ENCODE data around the gene OPRL1.
A peak's percentile ranks its signal among the peaks of the same experiment; 100 is the strongest.
"Not testable (repeated sequence)": the region's sequence is repeated elsewhere in the genome, so short reads cannot be mapped to it uniquely, and the experiment has no call there.

Gene OPRL1

DNA sequence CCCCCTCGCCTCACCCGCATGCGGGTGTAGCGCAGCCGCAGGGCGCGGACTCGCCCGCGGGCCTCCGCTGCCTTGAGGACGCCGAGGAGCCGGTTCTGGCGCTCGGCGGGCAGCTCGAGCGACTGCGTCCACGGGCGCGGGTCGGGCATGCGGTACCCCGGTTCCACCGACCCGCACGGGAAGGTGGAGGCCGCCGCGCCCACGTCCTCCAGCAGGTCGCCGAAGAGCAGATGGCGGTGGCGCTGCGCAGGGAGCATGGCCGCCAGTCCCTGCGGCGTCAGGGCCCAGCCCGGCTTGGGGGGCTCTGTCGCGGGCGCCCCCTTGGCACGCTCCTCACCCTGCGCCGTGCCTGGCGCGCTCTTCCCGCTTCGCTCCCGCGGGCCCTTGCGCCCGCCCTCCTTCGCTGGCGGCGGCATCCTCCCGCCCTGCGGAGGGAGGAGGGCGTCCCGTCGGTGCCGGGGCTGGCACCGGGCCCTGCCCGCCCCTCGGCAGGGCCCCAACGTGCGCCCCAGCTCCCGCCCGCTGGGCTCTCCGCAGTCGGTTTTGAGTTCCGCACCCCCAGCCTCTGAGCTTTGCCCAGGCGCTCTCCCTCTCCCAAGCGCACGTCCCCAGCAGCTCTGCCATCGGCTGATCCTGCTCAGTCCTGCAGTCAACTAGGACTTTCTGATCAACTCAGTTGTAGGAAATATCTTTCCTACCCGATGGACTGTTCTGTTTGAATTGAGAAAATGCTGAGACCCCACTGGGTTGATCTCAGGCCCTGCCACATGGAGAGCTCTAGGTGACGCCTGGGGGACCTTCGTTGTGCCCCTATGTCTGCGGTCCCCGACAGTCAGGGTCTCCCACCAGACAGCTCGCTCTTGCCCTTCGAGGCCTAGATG is 4.2 kb downstream of the OPRL1 start, which contains the start of gene LKAAEAR1:
LKAAEAR1 (minus strand) TSS at position 595 of the 881 bp plus-strand sequence; CDS start at position 416, 179 bp downstream.
- peaks cover 6% of the 10 kb centered on the region; the same call in 1 of the 2 replicates for H3K27me3 ChIP-seq (ENCODE audit: insufficient read depth, low read length)
- H3K9me3 ChIP-seq (ENCODE audit: low read length), result 0 out of 2 replicates have a peak, but pooled peaks cover 3% of the 10 kb centered on the region
- peaks cover 12% of the 10 kb centered on the region for H3K4me1 ChIP-seq (ENCODE audit: insufficient read depth, low read length, severe bottlenecking)
- no peaks in the 10 kb centered on the region; the same call in 1 of the 2 replicates for H3K36me3 ChIP-seq (ENCODE audit: insufficient read depth, low read length)
- peak within 1 kb of the TSS; percentile 58 for H3K4me2 ChIP-seq (ENCODE audit: low read length)
- peak within 1 kb of the TSS; percentile 21; the same call in 1 of the 2 replicates for H3K9ac ChIP-seq (ENCODE audit: low read length)
- H3F3A ChIP-seq (ENCODE audit: insufficient read depth, low read length), result no peaks in the 10 kb centered on the region
- TF ChIP-seq, protein P1, sequence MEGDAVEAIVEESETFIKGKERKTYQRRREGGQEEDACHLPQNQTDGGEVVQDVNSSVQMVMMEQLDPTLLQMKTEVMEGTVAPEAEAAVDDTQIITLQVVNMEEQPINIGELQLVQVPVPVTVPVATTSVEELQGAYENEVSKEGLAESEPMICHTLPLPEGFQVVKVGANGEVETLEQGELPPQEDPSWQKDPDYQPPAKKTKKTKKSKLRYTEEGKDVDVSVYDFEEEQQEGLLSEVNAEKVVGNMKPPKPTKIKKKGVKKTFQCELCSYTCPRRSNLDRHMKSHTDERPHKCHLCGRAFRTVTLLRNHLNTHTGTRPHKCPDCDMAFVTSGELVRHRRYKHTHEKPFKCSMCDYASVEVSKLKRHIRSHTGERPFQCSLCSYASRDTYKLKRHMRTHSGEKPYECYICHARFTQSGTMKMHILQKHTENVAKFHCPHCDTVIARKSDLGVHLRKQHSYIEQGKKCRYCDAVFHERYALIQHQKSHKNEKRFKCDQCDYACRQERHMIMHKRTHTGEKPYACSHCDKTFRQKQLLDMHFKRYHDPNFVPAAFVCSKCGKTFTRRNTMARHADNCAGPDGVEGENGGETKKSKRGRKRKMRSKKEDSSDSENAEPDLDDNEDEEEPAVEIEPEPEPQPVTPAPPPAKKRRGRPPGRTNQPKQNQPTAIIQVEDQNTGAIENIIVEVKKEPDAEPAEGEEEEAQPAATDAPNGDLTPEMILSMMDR (IDR thresholded peaks at IDR 0.05; ENCODE audit: low read length), result no peak
- no peak for TF ChIP-seq EZH2 (IDR thresholded peaks at IDR 0.05; ENCODE audit: borderline replicate concordance, low read length)
- H4K20me1 ChIP-seq (ENCODE audit: insufficient read depth, low read length), result no peaks in the 10 kb centered on the region
- no peak within 1 kb of the TSS for H3K27ac ChIP-seq (ENCODE audit: low read depth, low read length, poor library complexity, severe bottlenecking)
- peak within 1 kb of the TSS; percentile 51 for H3K4me3 ChIP-seq (ENCODE audit: low read depth, low read length, poor library complexity, severe bottlenecking)
- H3K9me2 ChIP-seq (ENCODE audit: low read depth, low read length), result no peaks in the 10 kb centered on the region
- no peaks in the 10 kb centered on the region for H3K79me2 ChIP-seq (ENCODE audit: insufficient read depth, low read length)
- H2AFZ ChIP-seq (ENCODE audit: low read length), result no peak within 1 kb of the TSS

DNA sequence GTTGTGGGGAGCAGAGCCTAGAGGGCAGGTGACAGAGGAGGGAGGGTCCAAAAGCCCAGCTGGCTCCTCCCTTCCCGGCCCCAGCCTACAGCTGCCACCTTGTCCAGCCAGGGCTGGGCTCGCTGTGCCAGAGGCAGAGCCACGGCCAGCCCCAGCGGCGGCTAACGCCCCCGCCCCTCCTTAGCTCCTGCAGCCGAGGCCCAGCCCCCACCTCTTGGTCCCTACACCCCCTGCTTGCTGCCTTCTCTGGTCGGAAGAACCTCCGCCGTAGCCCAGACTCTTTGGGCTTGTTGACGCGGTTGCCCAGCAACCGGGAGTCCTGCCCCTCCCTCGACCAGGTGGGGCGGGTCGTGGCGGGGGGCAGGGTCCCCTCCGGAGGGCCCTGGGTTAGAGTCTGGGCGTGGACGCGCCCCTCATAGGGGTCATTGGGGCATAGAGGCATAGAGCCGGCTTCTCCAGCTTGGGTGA is 4.8 kb downstream of the OPRL1 start:
- no peak overlapping the region for H3K9ac ChIP-seq (ENCODE audit: low read length)
- no peaks in the 10 kb centered on the region for H3K79me2 ChIP-seq (ENCODE audit: insufficient read depth, low read length)
- no peaks in the 10 kb centered on the region for H3F3A ChIP-seq (ENCODE audit: insufficient read depth, low read length)
- H3K4me1 ChIP-seq (ENCODE audit: insufficient read depth, low read length, severe bottlenecking), result peaks cover 10% of the 10 kb centered on the region
- peaks cover 6% of the 10 kb centered on the region; the same call in 1 of the 2 replicates for H3K27me3 ChIP-seq (ENCODE audit: insufficient read depth, low read length)
- H3K4me3 ChIP-seq (ENCODE audit: low read depth, low read length, poor library complexity, severe bottlenecking), result no peak overlapping the region
- H2AFZ ChIP-seq (ENCODE audit: low read length), result no peak overlapping the region
- no peak overlapping the region for H3K4me2 ChIP-seq (ENCODE audit: low read length)
- no peak overlapping the region for H3K27ac ChIP-seq (ENCODE audit: low read depth, low read length, poor library complexity, severe bottlenecking)
- TF ChIP-seq, protein P1 (IDR thresholded peaks at IDR 0.05; ENCODE audit: low read length), result no peak
- no peak for TF ChIP-seq EZH2 (IDR thresholded peaks at IDR 0.05; ENCODE audit: borderline replicate concordance, low read length)
- no peaks in the 10 kb centered on the region; the same call in 1 of the 2 replicates for H3K36me3 ChIP-seq (ENCODE audit: insufficient read depth, low read length)
- H3K9me2 ChIP-seq (ENCODE audit: low read depth, low read length), result no peaks in the 10 kb centered on the region
- H3K9me3 ChIP-seq (ENCODE audit: low read length), result 0 out of 2 replicates have a peak, but pooled peaks cover 3% of the 10 kb centered on the region
- H4K20me1 ChIP-seq (ENCODE audit: insufficient read depth, low read length), result no peaks in the 10 kb centered on the region

DNA sequence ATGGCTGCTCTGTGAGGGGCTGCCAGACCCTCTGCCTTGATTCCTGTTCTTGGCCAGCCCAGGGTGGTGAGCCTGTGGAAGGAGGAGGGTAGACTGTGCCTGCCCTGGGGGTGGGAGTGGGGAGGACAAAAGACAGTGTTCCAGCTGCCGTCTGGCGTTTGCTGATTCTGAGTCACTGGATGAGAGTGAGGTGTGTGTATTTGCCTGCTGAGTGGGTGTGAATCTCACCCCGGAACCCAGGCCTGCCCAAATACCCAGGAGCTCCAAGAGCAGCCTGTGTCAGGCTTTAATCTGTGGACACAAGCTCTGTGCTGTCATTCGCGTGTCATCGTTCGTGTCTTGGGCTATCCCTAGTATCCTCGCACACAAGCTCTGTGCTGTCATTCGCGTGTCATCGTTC is 6.9 kb downstream of the OPRL1 start:
- no peak overlapping the region for H3K4me2 ChIP-seq (ENCODE audit: low read length)
- no peak overlapping the region for H3K9ac ChIP-seq (ENCODE audit: low read length)
- H3K27ac ChIP-seq (ENCODE audit: low read depth, low read length, poor library complexity, severe bottlenecking), result no peak overlapping the region
- H4K20me1 ChIP-seq (ENCODE audit: insufficient read depth, low read length), result no peaks in the 10 kb centered on the region
- H3K4me3 ChIP-seq (ENCODE audit: low read depth, low read length, poor library complexity, severe bottlenecking), result no peak overlapping the region
- TF ChIP-seq, protein P1 (IDR thresholded peaks at IDR 0.05; ENCODE audit: low read length), result no peak
- TF ChIP-seq EZH2 (IDR thresholded peaks at IDR 0.05; ENCODE audit: borderline replicate concordance, low read length), result no peak
- H3K27me3 ChIP-seq (ENCODE audit: insufficient read depth, low read length), result peaks cover 6% of the 10 kb centered on the region; the same call in 1 of the 2 replicates
- 0 out of 2 replicates have a peak, but pooled peaks cover 3% of the 10 kb centered on the region for H3K9me3 ChIP-seq (ENCODE audit: low read length)
- no peaks in the 10 kb centered on the region for H3F3A ChIP-seq (ENCODE audit: insufficient read depth, low read length)
- peaks cover 10% of the 10 kb centered on the region for H3K4me1 ChIP-seq (ENCODE audit: insufficient read depth, low read length, severe bottlenecking)
- H3K9me2 ChIP-seq (ENCODE audit: low read depth, low read length), result no peaks in the 10 kb centered on the region
- no peak overlapping the region for H2AFZ ChIP-seq (ENCODE audit: low read length)
- no peaks in the 10 kb centered on the region for H3K79me2 ChIP-seq (ENCODE audit: insufficient read depth, low read length)
- H3K36me3 ChIP-seq (ENCODE audit: insufficient read depth, low read length), result no peaks in the 10 kb centered on the region; the same call in 1 of the 2 replicates

DNA sequence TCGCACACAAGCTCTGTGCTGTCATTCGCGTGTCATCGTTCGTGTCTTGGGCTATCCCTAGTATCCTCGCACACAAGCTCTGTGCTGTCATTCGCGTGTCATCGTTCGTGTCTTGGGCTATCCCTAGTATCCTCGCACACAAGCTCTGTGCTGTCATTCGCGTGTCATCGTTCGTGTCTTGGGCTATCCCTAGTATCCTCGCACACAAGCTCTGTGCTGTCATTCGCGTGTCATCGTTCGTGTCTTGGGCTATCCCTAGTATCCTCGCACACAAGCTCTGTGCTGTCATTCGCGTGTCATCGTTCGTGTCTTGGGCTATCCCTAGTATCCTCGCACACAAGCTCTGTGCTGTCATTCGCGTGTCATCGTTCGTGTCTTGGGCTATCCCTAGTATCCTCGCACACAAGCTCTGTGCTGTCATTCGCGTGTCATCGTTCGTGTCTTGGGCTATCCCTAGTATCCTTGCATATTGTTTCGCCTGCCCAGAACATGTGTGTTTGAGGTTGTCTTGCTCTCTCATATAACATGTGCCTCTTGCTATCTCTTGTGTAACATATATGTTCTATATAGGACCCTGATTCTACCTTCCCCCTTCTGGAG is 7.4 kb downstream of the OPRL1 start:
- not testable (repeated sequence) for H3K27me3 ChIP-seq (ENCODE audit: insufficient read depth, low read length); H3K4me3 ChIP-seq (ENCODE audit: low read depth, low read length, poor library complexity, severe bottlenecking); H3F3A ChIP-seq (ENCODE audit: insufficient read depth, low read length); H3K79me2 ChIP-seq (ENCODE audit: insufficient read depth, low read length); H3K27ac ChIP-seq (ENCODE audit: low read depth, low read length, poor library complexity, severe bottlenecking); H4K20me1 ChIP-seq (ENCODE audit: insufficient read depth, low read length); H3K4me2 ChIP-seq (ENCODE audit: low read length); H2AFZ ChIP-seq (ENCODE audit: low read length); H3K9me3 ChIP-seq (ENCODE audit: low read length); H3K9ac ChIP-seq (ENCODE audit: low read length); H3K9me2 ChIP-seq (ENCODE audit: low read depth, low read length); H3K36me3 ChIP-seq (ENCODE audit: insufficient read depth, low read length)
- H3K4me1 ChIP-seq (ENCODE audit: insufficient read depth, low read length, severe bottlenecking), result peaks cover 10% of the 10 kb centered on the region

DNA sequence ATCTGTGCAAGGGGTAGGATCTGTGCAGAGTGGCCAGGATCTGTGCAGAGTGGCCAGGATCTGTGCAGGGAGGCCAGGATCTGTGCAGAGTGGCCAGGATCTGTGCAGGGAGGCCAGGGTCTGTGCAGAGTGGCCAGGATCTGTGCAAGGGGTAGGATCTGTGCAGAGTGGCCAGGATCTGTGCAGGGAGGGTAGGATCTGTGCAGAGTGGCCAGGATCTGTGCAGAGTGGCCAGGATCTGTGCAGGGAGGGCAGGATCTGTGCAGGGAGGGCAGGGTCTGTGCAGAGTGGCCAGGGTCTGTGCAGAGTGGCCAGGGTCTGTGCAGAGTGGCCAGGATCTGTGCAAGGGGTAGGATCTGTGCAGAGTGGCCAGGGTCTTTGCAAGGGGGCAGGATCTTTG is 8.7 kb downstream of the OPRL1 start:
- not testable (repeated sequence) for H2AFZ ChIP-seq (ENCODE audit: low read length); H3K4me2 ChIP-seq (ENCODE audit: low read length); H3K27ac ChIP-seq (ENCODE audit: low read depth, low read length, poor library complexity, severe bottlenecking); H3K9me3 ChIP-seq (ENCODE audit: low read length); H3K79me2 ChIP-seq (ENCODE audit: insufficient read depth, low read length); H3K9ac ChIP-seq (ENCODE audit: low read length); H3K4me1 ChIP-seq (ENCODE audit: insufficient read depth, low read length, severe bottlenecking); H3F3A ChIP-seq (ENCODE audit: insufficient read depth, low read length); H3K27me3 ChIP-seq (ENCODE audit: insufficient read depth, low read length); H4K20me1 ChIP-seq (ENCODE audit: insufficient read depth, low read length); H3K9me2 ChIP-seq (ENCODE audit: low read depth, low read length); H3K36me3 ChIP-seq (ENCODE audit: insufficient read depth, low read length); H3K4me3 ChIP-seq (ENCODE audit: low read depth, low read length, poor library complexity, severe bottlenecking)
